HepG2 (cell line): ENCODE data around the gene COL9A3. TPM values are rescaled to one million over a fixed set of nuclear protein-coding genes. Genes with fewer than 3 reads are reported as not detected.

ENCODE experiments used
- BORCS8-MEF2B ChIP-seq: sonication (generic); formaldehyde crosslinking; IDR thresholded peaks from 2 replicates; pipeline ENCODE4 v1.8.0; 2022; ENCODE audit warnings: mild to moderate bottlenecking, missing genetic modification reagents
- CENPBD1 ChIP-seq: sonication (generic); formaldehyde crosslinking; IDR thresholded peaks from 2 replicates; pipeline ENCODE4 v1.8.0; 2022; ENCODE audit warnings: missing genetic modification reagents, low read depth, mild to moderate bottlenecking, borderline replicate concordance
- HES4 ChIP-seq: sonication (generic); formaldehyde crosslinking; IDR thresholded peaks from 2 replicates; pipeline ENCODE4 v1.9.0; 2021; ENCODE audit warnings: mild to moderate bottlenecking, missing genetic modification reagents, borderline replicate concordance
- KDM1A ChIP-seq: IDR thresholded peaks from 2 replicates; pipeline ENCODE4 v1.6.1; 2016; ENCODE audit warnings: missing compliant biosample characterization
- LCORL ChIP-seq, 2 experiments: fragments of 450-650 bp in 1 of 2; sonication (generic) in 1 of 2; formaldehyde crosslinking in 1 of 2; IDR thresholded peaks; 2 replicates each; pipeline versions ENCODE4 v1.5.0 to v1.6.1; 2017 to 2020; ENCODE audit warnings: antibody characterized with exemption in 1 of 2, missing genetic modification reagents in 1 of 2
- PHF20 ChIP-seq: sonication (generic); formaldehyde crosslinking; IDR thresholded peaks from 2 replicates; pipeline ENCODE4 v1.5.0; 2020; ENCODE audit warnings: mild to moderate bottlenecking, missing genetic modification reagents
- PPARG ChIP-seq: conservative IDR thresholded peaks from 2 replicates; pipeline ENCODE4 v1.6.1; 2016; ENCODE audit warnings: missing biosample characterization, missing genetic modification reagents
- RAD21 ChIP-seq: fragments of 450-650 bp; formaldehyde crosslinking; IDR thresholded peaks from 2 replicates; pipeline ENCODE4 v1.5.0; 2020; ENCODE audit warnings: mild to moderate bottlenecking
- SKIL ChIP-seq: sonication (generic); formaldehyde crosslinking; IDR thresholded peaks from 2 replicates; pipeline ENCODE4 v1.8.0; 2022; ENCODE audit warnings: missing genetic modification reagents, mild to moderate bottlenecking, moderate library complexity, borderline replicate concordance
- SP140L ChIP-seq: sonication (generic); formaldehyde crosslinking; IDR thresholded peaks from 2 replicates; pipeline ENCODE4 v1.4.0; 2020; ENCODE audit warnings: missing genetic modification reagents, borderline replicate concordance
- ZFP37 ChIP-seq: sonication (generic); formaldehyde crosslinking; IDR thresholded peaks from 2 replicates; pipeline ENCODE4 v1.4.0; 2020; ENCODE audit warnings: missing genetic modification reagents, borderline replicate concordance
- ZMAT3 ChIP-seq: sonication (generic); formaldehyde crosslinking; conservative IDR thresholded peaks from 2 replicates; pipeline ENCODE4 v1.7.0; 2021; ENCODE audit warnings: missing genetic modification reagents
- ZNF317 ChIP-seq: sonication (generic); formaldehyde crosslinking; IDR thresholded peaks from 2 replicates; pipeline ENCODE4 v1.5.0; 2020; ENCODE audit warnings: mild to moderate bottlenecking, missing genetic modification reagents
- ZNF33A ChIP-seq: sonication (generic); formaldehyde crosslinking; IDR thresholded peaks from 2 replicates; pipeline ENCODE4 v1.5.1; 2020; ENCODE audit warnings: missing genetic modification reagents, mild to moderate bottlenecking, moderate library complexity, borderline replicate concordance
- ZNF354B ChIP-seq: sonication (generic); formaldehyde crosslinking; IDR thresholded peaks from 2 replicates; pipeline ENCODE4 v1.8.0; 2022; ENCODE audit warnings: mild to moderate bottlenecking, missing genetic modification reagents
- ZNF432 ChIP-seq: sonication (generic); formaldehyde crosslinking; IDR thresholded peaks from 2 replicates; pipeline ENCODE4 v1.5.0; 2020; ENCODE audit warnings: missing genetic modification reagents, mild to moderate bottlenecking, borderline replicate concordance
- ZNF629 ChIP-seq: sonication (generic); formaldehyde crosslinking; conservative IDR thresholded peaks from 2 replicates; pipeline ENCODE4 v1.5.0; 2020; ENCODE audit warnings: missing genetic modification reagents
- ZNF772 ChIP-seq: sonication (generic); formaldehyde crosslinking; IDR thresholded peaks from 2 replicates; pipeline ENCODE4 v1.5.0; 2020; ENCODE audit warnings: mild to moderate bottlenecking, missing genetic modification reagents
- ZNF775 ChIP-seq: sonication (generic); formaldehyde crosslinking; IDR thresholded peaks from 2 replicates; pipeline ENCODE4 v1.4.0; 2020; ENCODE audit warnings: missing genetic modification reagents, mild to moderate bottlenecking, moderate library complexity, borderline replicate concordance
- ZSCAN21 ChIP-seq: sonication (generic); formaldehyde crosslinking; IDR thresholded peaks from 2 replicates; pipeline ENCODE4 v1.8.0; 2022; ENCODE audit warnings: mild to moderate bottlenecking, missing genetic modification reagents, moderate library complexity, borderline replicate concordance
- polyA plus RNA-seq, 8 experiments: library from polyadenylated mRNA; depleted of rRNA in 3 of 8; stranded (reverse) in 7 of 8; unstranded in 1 of 8; fragments of >200 nt; fragmentation: Illumina TruSeq in 4 of 8; extraction: Trizol in 4 of 8; gene quantifications; 2 replicates each; pipeline versions ENCODE4 v1.2.1 to v1.2.3, GENCODE V29; 2011 to 2016; ENCODE audit warnings: low read depth in 4 of 8, missing spikeins in 1 of 8, mixed read lengths in 1 of 8; ENCODE audit not compliant: insufficient read depth in 1 of 8
- total RNA-seq, 5 experiments: library from RNA; depleted of rRNA; stranded (reverse); fragments of >200 nt; fragmentation: Illumina TruSeq; extraction: Trizol; gene quantifications; 2 replicates each; pipeline ENCODE4 v1.2.3, GENCODE V29; 2016; ENCODE audit warnings: low read depth in 1 of 5
- TF ChIP-seq, protein P1 (sequence below): sonication (generic); formaldehyde crosslinking; IDR thresholded peaks from 2 replicates; pipeline ENCODE4 v1.5.0; 2020; ENCODE audit warnings: missing genetic modification reagents
- TF ChIP-seq, protein P2 (sequence below): IDR thresholded peaks from 2 replicates; pipeline ENCODE4 v1.6.1; 2016; ENCODE audit warnings: low read depth, missing genetic modification reagents, missing compliant biosample characterization

Gene COL9A3
- total and polyA plus RNA-seq, 2 of the 13 experiments (the other 11 are each of a cell fraction or from before 2014, with no cell fraction given): 155 to 204 TPM

DNA sequence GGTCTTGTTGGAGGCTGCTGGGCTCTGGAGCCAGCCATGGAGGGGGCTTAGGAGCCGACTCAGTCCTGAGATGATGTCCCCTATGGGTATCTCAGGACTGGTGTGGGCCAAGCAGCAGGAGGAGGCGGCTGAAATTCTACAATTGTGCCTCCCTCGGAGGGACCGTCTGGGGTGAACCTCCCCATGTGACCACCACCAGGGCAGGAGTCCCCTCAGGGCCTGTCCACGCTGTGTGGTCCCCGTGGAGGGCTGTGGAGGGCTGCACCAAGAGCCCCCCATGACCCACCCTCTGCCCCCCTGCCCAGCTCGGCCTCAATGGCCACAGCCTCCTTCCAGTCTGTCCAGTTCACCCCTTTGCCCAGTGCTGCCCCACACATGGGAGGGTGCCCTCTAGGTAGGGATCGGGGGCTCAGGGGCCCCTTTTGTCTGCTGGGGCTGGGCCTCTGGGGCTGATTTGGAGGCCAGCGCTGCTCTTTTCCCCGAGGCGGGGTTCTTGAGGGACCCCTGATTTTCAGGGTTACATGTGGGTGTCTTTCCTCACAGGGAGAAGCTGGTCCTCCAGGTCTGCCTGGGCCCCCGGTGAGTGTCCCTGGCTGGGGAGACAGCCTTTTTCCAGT is 1.2 kb downstream of the COL9A3 start (continued):
- no peak; the same call in 1 of the 2 replicates for TF ChIP-seq ZNF354B
- TF ChIP-seq, protein P1, sequence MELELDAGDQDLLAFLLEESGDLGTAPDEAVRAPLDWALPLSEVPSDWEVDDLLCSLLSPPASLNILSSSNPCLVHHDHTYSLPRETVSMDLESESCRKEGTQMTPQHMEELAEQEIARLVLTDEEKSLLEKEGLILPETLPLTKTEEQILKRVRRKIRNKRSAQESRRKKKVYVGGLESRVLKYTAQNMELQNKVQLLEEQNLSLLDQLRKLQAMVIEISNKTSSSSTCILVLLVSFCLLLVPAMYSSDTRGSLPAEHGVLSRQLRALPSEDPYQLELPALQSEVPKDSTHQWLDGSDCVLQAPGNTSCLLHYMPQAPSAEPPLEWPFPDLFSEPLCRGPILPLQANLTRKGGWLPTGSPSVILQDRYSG (CRISPR knock-in tag): no peak
- no peak for TF ChIP-seq CENPBD1 (CRISPR knock-in tag)
- no peak for TF ChIP-seq PHF20 (CRISPR knock-in tag)
- TF ChIP-seq, protein P2, sequence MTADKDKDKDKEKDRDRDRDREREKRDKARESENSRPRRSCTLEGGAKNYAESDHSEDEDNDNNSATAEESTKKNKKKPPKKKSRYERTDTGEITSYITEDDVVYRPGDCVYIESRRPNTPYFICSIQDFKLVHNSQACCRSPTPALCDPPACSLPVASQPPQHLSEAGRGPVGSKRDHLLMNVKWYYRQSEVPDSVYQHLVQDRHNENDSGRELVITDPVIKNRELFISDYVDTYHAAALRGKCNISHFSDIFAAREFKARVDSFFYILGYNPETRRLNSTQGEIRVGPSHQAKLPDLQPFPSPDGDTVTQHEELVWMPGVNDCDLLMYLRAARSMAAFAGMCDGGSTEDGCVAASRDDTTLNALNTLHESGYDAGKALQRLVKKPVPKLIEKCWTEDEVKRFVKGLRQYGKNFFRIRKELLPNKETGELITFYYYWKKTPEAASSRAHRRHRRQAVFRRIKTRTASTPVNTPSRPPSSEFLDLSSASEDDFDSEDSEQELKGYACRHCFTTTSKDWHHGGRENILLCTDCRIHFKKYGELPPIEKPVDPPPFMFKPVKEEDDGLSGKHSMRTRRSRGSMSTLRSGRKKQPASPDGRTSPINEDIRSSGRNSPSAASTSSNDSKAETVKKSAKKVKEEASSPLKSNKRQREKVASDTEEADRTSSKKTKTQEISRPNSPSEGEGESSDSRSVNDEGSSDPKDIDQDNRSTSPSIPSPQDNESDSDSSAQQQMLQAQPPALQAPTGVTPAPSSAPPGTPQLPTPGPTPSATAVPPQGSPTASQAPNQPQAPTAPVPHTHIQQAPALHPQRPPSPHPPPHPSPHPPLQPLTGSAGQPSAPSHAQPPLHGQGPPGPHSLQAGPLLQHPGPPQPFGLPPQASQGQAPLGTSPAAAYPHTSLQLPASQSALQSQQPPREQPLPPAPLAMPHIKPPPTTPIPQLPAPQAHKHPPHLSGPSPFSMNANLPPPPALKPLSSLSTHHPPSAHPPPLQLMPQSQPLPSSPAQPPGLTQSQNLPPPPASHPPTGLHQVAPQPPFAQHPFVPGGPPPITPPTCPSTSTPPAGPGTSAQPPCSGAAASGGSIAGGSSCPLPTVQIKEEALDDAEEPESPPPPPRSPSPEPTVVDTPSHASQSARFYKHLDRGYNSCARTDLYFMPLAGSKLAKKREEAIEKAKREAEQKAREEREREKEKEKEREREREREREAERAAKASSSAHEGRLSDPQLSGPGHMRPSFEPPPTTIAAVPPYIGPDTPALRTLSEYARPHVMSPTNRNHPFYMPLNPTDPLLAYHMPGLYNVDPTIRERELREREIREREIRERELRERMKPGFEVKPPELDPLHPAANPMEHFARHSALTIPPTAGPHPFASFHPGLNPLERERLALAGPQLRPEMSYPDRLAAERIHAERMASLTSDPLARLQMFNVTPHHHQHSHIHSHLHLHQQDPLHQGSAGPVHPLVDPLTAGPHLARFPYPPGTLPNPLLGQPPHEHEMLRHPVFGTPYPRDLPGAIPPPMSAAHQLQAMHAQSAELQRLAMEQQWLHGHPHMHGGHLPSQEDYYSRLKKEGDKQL (CRISPR knock-in tag): no peak
- TF ChIP-seq ZMAT3: no peak
- TF ChIP-seq LCORL (IDR thresholded peaks at IDR 0.05): no peak
- TF ChIP-seq LCORL (CRISPR knock-in tag; IDR thresholded peaks at IDR 0.05): no peak
- no peak for TF ChIP-seq ZNF33A (CRISPR knock-in tag)
- no peak for TF ChIP-seq ZSCAN21 (CRISPR knock-in tag)
- TF ChIP-seq SP140L (CRISPR knock-in tag): no peak
- TF ChIP-seq ZNF775 (CRISPR knock-in tag): no peak
- TF ChIP-seq ZNF772: no peak
- TF ChIP-seq BORCS8-MEF2B (CRISPR knock-in tag): no peak
- TF ChIP-seq RAD21 (CRISPR knock-in tag): no peak
- TF ChIP-seq PPARG (CRISPR knock-in tag): no peak
- TF ChIP-seq SKIL: no peak
- no peak for TF ChIP-seq KDM1A (CRISPR knock-in tag)
- no peak for TF ChIP-seq ZNF432 (CRISPR knock-in tag)
- TF ChIP-seq ZFP37: peak; percentile 66; the same call in 1 of the 2 replicates
- no peak for TF ChIP-seq ZNF317 (CRISPR knock-in tag)
- TF ChIP-seq ZNF629 (CRISPR knock-in tag): no peak
- peak; percentile 51; the same call in 1 of the 2 replicates for TF ChIP-seq HES4 (CRISPR knock-in tag)
